GM18517 (cell line): Measurements from ENCODE around the gene OIP5.
"Not testable (repeated sequence)": the region's sequence is repeated elsewhere in the genome, so short reads cannot be mapped to it uniquely, and the experiment has no call there.

Experiments
- ATAC-seq: cut with Tn5 transposase; IDR thresholded peaks from one replicate; pipeline ENCODE4 v1.9.1; 2021; ENCODE audit warnings: mild to moderate bottlenecking, moderate library complexity; ENCODE audit not compliant: unreplicated experiment

OIP5 gene

DNA sequence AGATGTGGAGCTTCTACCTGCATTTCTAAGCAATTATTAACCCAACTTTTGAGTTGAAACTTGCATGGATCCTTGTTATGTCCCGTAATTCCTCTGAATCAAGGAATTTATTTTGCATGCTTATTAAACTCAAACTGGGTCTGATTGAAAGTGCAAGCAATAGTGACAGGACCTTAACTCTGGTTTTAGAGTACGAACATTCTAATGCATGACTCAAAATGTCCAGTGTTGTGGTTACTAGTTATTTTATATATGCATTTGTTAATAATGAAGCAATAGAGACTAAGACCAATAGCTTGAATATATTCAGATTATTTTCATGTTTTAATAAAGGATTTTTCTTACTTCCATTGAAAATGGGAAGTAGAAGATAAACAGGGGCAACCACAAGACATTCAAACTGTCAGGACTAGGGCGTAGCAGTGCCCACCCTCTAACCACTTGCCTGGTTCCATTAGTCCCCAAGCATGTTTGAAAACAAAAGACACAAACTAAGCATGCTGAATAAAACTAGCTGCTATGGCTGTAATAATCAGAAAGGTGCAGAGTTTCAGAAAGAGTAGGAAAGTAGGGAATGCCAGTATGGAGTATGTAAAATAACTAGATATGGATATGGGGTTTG lies 28.1 kb downstream of the OIP5 start:
- no peak for ATAC-seq

DNA sequence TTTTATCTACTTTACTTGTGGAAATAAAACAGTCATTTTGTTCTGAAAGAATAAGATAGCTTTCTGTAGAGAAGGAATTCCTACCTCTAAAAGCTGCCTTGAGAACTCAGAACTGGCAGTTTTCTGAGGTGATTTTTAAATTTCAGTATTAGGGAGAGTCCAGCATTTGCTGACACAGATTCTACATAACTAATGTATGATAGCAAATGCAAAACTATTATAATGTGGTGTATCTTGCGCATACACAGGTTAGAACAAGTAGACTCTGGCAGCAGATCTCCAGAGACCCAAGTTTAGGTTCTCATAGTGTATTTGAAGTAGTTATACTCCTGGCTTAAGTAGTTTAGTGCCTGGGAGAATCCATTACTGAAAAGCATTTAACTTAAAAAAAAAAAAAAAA lies 30.8 kb downstream of the OIP5 start:
- ATAC-seq, result no peak

DNA sequence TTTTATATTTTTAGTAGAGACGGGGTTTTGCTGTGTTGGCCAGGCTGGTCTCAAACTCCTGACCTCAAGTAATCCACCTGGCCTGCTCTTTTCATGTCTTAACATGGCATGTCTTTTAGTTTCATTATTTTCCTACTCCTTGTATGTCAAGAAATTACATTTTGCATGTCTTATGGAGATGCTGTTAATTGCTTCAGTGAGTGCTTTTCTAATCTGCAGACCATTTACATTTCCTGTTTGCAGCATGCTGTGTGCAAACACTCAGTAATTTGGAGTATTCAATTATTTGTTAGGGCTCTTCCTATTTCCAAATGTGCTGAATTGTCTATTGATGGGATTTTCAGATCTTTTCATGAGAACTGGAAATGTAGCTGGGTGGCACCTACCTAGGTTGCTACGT lies 31.3 kb downstream of the OIP5 start:
- ATAC-seq, result not testable (repeated sequence)

DNA sequence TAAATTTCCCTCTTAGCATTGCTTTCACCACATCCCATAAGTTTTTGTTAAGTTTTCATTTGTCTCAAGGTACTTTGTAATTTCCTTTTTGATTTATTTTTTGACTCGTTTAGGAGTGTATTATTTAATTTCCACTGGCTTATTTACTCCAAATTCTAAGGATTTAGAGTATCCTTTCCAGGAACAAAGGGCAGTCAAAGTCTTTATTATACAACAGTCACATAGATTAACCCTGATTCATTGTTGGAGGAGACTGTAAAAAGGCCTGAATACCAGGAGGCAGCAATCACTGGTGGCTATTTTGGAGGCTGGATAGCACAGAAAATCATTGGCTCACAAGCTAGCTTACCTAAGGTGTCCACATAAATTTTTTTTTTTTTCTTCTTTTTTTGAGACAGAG lies 39.9 kb downstream of the OIP5 start:
- no peak for ATAC-seq

DNA sequence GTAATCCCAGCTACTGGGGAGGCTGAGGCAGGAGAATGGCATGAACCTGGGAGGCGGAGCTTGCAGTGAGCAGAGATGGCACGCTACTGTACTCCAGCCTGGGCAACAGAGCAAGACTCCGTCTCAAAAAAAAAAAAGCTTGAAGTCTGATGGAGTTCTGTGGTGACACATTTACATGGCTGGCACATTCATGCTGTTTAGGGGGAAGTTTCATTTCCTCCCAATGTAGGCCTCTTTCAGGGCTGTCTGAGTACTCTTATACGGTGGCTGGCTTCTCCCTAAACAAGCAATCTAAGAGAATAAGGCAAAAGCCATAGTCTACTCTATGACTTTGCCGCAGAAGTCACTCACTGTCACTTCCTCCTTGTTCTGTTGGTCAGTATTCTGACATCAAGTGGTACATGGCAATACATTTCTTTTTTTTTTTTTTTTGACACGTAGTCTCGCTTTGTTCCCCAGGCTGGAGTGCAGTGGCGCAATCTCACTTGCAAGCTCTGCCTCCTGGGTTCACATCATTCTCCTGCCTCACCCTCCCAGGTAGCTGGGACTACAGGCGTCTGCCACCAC lies 41.2 kb downstream of the OIP5 start:
- ATAC-seq, result no peak

DNA sequence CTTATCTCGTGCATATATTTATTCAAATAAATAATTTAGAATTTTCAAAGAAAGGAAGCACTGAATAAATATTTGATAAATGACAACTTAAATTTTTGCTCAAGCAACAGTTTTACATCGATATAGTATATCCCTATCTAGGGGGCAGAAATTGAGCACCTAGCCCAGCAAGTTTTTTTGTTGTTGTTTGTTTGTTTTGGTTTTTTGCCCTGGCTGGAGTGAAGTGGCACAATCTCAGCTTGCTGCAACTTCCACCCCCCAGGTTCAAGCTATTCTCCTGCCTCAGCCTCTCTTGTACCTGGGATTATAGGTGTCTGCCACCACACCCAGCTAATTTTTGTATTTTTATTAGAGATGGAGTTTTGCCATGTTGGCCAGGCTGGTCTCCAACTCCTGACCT lies 42.4 kb downstream of the OIP5 start:
- no peak for ATAC-seq

DNA sequence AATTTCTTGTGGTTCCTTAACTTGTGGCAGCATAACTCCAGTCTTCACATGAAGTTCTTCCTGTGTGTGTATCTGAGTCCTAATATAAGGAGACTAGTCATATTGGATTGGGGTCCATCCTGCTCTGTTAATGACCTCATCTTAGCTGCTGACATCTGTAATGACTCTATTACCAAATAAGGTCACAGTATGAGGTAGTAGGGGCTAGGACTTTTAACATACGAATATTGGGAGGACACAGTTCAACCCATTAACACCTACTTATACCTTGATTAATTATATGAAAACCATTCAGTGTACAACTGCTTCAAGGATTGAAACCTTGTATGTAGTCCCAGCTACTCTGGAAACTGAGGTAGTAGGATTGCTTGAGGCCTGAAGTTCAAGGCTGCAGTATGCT lies 43.9 kb downstream of the OIP5 start:
- no peak for ATAC-seq

DNA sequence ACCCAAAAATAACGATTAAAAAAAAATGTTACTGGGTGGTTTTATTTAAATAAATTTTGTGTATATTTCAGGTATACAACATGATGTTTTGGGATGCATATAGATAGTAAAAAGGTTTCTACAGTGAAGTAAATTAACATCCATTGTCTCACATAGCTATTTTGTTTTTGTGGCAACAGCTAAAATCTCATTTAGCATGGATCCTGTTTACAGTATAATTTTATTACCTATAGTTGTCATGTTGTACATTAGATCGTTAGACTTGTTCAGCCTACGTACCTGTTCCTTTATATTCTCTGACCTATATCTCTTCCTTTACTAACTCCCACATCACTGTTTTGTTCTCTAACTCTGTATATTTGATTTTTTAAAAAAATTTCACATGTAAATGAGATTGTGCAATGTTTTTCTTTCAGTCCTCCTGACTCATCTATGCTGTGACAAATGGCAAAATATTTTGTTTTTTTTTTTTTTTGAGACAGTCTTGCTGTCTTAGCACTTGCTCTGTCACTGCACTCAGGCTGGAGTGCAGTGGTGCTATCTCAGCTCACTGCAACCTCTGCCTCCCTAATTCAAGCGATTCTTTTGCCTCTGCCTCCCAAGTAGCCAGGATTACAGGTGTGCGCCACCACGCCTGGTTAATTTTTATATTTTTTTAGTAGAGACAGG lies 45.6 kb downstream of the OIP5 start:
- ATAC-seq, result no peak

DNA sequence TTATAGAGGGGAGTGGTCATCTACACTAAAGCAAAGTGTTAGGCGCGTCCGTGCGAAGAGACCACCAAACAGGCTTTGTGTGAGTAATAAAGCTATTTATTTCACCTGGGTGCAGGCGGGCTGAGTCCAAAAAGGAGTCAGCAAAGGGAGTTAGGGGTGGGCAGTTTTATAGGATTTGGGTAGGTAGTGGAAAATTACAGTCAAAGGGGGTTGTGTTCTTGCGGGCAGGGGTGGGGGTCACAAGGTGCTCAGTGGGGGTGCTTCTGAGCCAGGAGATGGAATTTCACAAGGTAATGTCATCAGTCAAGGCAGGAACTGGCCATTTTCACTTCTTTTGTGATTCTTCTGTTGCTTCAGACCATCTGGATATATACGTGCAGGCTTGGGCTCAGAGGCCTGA lies 47.1 kb downstream of the OIP5 start:
- ATAC-seq, result no peak

DNA sequence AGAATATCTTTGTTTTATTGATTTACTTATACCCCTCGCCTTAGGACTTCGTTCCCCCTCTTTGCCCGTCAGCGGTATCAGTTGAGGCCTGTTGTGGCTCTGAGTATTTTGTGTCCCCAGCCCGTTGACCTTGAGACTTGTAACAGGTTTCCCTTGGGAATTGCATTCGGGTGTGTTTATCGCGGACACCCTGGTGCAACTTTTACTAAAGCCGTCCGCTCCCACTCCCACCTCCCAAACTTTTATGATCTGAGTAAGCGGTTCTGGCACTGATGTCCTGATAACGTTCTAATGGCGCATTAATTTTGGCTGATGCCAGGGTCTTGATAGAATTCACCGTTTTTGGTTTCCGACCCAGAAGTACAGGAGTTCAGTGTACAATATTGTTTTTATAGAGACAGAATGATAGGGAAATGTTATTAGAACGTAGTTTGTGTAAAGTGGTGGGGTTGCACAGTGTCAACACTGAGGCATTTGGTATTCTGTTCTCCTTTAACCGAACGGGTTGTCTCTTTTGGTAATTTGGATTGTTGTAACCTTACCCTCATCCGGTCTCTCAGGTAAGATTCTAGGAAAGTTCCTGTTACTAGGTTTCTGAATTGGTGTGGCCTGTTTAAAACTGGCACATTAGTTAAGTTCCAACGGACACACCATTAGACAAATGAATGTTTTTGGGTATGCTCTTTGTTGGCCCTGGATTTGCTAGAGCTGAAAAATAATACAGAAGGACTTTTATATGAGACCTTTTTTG lies 47.8 kb downstream of the OIP5 start:
- no peak for ATAC-seq

DNA sequence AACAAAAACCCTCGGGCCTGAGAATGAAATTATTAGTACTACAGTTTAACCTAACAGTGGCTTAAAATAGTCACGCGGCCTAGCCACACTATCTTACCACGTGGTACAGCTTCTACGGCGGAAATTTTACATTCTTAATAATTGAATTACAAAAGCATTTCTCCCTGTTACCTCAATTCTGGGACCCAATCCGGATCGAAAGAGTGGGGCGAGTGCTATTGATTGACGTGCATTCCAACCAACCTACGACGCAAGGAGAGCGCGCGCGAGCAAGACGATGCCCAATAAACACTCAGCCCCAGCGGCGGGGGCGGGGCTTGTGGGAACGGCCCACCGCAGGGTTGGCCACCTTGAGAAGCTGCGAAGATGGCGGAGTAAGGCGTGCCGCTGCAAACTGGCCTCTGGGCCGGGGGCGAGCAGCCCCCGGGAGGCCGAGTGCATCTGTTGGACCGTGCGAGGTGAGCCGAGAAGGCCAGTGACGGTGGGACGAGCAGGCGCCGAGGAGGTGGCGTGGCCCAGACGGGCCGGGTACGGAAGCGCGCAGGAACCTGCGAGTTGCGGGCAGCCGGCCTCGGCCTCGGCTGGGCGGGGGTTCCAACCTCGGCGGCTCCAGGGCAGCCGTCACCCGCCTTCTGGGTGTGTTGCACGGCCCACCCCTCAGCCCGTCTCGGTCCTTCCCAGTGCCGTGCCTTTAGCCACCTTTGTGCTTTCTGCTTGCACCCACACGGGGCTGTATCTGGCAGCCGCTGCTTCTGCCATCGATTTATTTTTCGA lies 48.6 kb downstream of the OIP5 start:
- ATAC-seq, result peak; percentile 91

DNA sequence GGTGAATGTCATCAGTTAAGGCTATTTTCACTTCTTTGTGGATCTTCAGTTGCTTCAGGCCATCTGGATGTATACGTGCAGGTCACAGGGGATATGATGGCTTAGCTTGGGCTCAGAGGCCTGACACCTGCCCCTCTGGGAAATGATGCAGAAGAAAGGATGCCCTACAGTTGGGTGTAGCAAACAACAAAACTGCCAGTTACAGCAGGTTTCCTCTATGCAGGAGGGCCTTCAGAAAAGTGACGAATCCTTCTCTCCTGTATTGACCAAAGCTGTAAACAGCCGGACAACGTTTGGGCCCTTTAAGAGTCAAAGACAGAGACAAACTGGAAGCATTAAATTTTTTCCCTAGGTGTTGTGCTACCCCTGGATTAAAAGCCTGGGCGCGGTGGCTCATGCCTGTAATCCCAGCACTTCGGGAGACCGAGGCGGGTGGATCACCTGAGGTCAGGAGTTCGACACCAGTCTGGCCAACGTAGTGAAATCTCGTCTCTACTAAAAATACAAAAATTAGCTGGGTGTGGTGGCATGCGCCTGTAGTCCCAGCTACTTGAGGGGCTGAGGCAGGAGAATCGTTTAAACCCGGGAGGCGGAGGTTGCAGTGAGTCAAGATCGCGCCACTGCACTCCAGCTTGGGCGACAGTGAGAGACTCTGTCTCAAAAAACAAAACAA lies 49.3 kb downstream of the OIP5 start:
- ATAC-seq, result not testable (repeated sequence)

DNA sequence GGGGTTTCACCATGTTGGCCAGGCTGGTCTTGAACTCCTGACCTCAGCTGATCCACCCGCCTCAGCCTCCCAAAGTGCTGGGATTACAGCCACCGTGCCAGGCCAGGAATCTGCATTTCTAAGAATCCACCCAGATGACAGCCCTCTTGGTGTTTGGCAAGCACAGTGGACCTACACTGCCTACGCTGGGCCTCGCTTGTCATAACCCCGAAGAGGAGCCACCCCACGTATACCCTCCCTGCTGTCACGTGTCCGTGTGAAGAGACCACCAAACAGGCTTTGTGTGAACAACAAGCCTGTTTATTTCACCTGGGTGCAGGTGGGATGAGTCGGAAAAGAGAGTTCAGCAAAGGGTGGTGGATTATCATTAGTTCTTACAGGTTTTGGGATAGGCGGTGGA lies 50.0 kb downstream of the OIP5 start:
- not testable (repeated sequence) for ATAC-seq

DNA sequence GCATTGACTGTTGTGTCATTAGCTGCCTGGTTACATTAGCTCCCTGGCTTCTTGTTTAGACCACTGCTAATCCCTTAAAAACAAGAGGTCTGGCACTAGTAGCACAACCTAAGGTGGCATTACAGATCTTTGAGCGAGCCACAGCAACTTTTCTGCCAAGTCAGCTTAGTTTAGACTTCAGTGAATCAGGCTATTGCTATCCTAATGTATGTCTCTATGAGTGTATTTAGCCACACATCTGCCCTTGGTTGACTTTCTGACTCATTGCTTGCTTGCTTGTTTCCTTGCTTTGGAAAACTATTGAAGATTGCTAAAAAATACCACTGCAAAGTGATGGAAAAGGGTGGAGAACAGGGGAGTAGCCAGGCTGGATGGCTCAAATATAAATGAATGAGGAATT lies 51.2 kb downstream of the OIP5 start:
- no peak for ATAC-seq

DNA sequence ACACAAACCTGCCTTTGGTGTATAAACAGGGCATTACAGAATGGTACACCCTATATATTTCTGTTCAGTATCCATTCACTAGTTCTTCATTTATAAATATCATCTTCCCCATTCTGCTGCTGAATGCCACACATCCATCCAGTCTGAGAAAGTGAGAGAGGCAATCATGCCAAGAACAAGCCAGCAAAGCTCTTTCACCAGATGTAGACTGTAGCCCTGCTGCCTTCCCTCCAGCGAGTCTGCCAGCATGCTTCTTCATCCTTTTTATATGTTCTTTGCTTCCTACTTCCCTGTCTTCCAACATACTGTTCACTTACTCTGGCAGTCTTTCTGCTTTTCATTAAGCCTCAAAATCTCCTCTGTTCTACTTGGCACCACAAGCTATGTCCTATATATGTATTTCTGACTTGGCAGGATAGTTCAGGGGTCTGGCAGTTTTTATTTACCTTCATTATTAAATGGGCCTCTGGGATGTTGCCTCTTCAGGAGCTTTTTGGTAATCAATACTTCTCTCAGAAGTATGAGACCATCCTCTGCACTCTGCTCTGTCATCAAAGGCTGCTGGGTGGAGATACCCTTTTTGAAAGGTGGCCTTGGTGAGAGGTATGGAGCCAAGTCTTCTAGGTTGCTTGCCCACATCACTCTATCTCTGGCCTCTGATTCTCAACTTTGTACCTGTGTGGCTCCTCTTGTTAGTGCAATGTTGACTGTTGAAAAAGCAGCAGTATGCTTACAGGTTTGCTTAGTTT lies 52.7 kb downstream of the OIP5 start:
- ATAC-seq, result no peak

DNA sequence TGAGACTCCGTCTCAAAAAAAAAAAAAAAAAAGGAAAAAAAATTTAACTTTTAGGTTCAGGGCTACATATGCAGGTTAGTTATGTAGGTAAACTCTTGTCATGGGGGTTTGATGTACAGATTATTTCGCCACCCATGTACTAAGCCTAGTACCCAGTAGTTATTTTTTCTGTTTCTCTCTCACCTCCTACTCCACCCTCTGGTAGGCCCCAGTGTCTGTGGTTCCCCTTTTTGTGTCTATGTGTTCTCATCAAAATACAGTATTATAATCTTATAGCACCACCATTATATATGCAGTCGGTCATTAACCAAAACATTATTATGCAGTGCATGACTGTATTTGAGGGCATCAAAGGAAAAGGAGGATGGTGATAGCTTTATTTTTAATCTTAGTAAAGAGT lies 54.1 kb downstream of the OIP5 start:
- ATAC-seq, result no peak

DNA sequence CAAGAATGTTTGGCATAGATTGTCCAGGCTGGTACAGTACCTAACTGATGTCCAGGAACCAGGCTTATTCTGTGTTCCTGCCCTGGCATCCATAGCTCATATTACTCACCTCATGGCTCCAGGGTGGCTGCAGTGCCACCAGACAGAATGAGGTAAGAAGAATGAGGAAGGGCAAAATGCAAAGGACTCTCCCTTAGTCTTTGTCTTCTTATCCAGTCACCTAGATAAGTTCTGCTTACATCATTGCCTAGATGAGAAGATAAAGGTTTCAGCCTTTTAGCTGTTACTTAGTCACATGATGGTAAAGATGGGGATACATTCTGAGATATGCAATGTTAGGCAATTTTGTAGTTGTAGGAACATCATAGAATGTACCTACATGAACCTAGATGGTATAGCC lies 55.6 kb downstream of the OIP5 start:
- no peak for ATAC-seq

DNA sequence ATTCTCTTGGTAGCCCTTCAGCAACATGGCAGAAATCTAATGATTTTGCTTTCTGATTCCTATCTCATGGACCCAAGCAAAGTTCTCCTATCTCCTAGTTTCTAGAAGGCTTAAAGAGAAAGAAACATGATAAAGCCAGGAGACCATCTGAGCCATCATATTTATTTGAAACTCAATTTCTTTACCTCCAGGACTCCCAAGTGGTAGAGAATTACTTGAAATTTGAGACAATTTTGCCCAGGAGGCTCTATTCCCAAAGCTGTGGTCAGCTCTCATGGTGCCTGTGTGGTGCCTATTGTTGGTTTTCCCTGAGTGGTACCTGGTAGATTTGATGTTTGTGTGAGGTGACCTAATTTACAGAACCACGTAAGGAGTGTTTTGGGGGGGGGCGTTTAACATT lies 62.5 kb downstream of the OIP5 start:
- no peak for ATAC-seq

DNA sequence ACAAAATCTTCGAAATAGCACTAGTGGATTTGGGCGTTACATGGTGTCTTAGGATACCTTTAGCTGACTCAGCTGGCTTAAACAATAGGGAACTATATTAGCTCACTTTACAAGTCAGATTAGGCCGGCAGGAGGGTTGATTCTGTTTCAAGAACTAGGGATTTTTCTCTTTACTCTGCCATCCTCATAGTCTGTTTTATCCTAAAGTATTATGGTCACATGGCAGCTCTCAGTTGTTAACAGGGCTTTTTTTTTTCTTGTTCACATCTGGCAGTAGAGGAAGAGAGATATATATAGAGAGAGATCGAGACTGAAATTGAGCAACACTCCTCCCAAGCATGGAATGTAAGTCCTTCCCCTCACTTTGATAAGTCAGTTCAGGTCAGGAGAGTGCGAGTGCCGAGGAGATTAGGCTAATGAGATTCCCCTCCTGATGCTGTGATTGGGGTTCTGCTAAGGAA lies 68.5 kb downstream of the OIP5 start:
- ATAC-seq, result no peak

DNA sequence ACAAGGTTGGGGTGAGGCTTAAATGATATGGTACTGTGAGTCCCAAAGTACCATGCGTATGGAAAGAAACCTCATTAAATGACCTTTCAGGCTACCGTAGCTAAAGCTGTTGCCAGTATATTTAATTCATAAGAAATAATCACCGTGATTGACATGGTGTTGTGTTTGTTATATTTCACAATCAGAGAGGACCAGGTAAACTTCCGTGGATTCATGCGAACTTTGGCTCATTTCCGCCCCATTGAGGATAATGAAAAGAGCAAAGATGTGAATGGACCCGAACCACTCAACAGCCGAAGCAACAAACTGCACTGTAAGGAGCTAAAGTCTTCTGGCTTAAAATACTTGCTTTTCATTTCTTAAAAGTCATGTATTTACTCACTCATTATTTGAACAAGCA lies 69.8 kb downstream of the OIP5 start:
- ATAC-seq, result no peak
